MM.1S (cell line): ENCODE data around the gene FCRL1.
A peak's percentile ranks its signal among the peaks of the same experiment; 100 is the strongest.

Experiments used
- DNase-seq: peaks from one replicate; pipeline ENCODE4 v3.0.0-alpha.2; 2015
- H2AFZ ChIP-seq: fragments of 300-600 bp; sonication (generic); 2 replicates; pipeline ENCODE4 v1.6.0; 2016; ENCODE audit warnings: antibody characterized with exemption, low read length
- H3F3A ChIP-seq: fragments of 300-600 bp; sonication (generic); 2 replicates; pipeline ENCODE4 v1.6.1; 2016; ENCODE audit warnings: mild to moderate bottlenecking, antibody characterized with exemption, low read length, moderate library complexity, mixed read lengths; ENCODE audit not compliant: insufficient read depth
- H3K27ac ChIP-seq: fragments of 300-600 bp; sonication (generic); 2 replicates; pipeline ENCODE4 v1.5.1; 2016; ENCODE audit warnings: mild to moderate bottlenecking, low read length
- H3K27me3 ChIP-seq: fragments of 300-600 bp; sonication (generic); replicated peaks from 2 replicates; pipeline ENCODE4 v1.6.0; 2016; ENCODE audit warnings: low read length; ENCODE audit not compliant: insufficient read depth
- H3K36me3 ChIP-seq: fragments of 300-600 bp; sonication (generic); replicated peaks from 2 replicates; pipeline ENCODE4 v1.6.1; 2016; ENCODE audit warnings: mild to moderate bottlenecking, low read length, mixed read lengths; ENCODE audit not compliant: insufficient read depth
- H3K4me1 ChIP-seq: fragments of 300-600 bp; sonication (generic); 2 replicates; pipeline ENCODE4 v1.6.1; 2016; ENCODE audit warnings: low read length, mixed read lengths
- H3K4me2 ChIP-seq: fragments of 300-600 bp; sonication (generic); 2 replicates; pipeline ENCODE4 v1.6.0; 2016; ENCODE audit warnings: low read depth, low read length
- H3K4me3 ChIP-seq: fragments of 300-600 bp; sonication (generic); 2 replicates; pipeline ENCODE4 v1.5.1; 2016; ENCODE audit warnings: low read length, mixed read lengths
- H3K79me2 ChIP-seq: fragments of 300-600 bp; sonication (generic); 2 replicates; pipeline ENCODE4 v1.6.1; 2016; ENCODE audit warnings: mixed run types, low read length, mixed read lengths
- H3K9ac ChIP-seq: fragments of 300-600 bp; sonication (generic); 2 replicates; pipeline ENCODE4 v1.6.1; 2016; ENCODE audit warnings: low read length, mixed read lengths
- H3K9me2 ChIP-seq: fragments of 300-600 bp; sonication (generic); replicated peaks from 2 replicates; pipeline ENCODE4 v1.6.1; 2016; ENCODE audit warnings: mild to moderate bottlenecking, low read length, mixed read lengths; ENCODE audit not compliant: insufficient read depth
- H3K9me3 ChIP-seq: fragments of 300-600 bp; sonication (generic); replicated peaks from 2 replicates; pipeline ENCODE4 v1.6.1; 2016; ENCODE audit warnings: mild to moderate bottlenecking, low read length, mixed read lengths; ENCODE audit not compliant: insufficient read depth
- H4K20me1 ChIP-seq: fragments of 300-600 bp; sonication (generic); 2 replicates; pipeline ENCODE4 v1.6.1; 2016; ENCODE audit warnings: mild to moderate bottlenecking, low read length, moderate library complexity, mixed read lengths; ENCODE audit not compliant: insufficient read depth
- CTCF ChIP-seq: fragments of 300-600 bp; sonication (generic); IDR thresholded peaks from 2 replicates; pipeline ENCODE4 v1.5.1; 2016; ENCODE audit warnings: antibody characterized with exemption, low read length, mixed read lengths
- EZH2 ChIP-seq: fragments of 300-600 bp; sonication (generic); optimal IDR thresholded peaks from 2 replicates; pipeline ENCODE3; 2017; ENCODE audit warnings: low read depth, mild to moderate bottlenecking, antibody characterized with exemption, low read length, mixed read lengths
- EZH2phosphoT487 ChIP-seq: fragments of 300-600 bp; sonication (generic); IDR thresholded peaks from 2 replicates; pipeline ENCODE4 v1.6.1; 2018; ENCODE audit warnings: antibody characterized with exemption, low read length

FCRL1 gene

DNA sequence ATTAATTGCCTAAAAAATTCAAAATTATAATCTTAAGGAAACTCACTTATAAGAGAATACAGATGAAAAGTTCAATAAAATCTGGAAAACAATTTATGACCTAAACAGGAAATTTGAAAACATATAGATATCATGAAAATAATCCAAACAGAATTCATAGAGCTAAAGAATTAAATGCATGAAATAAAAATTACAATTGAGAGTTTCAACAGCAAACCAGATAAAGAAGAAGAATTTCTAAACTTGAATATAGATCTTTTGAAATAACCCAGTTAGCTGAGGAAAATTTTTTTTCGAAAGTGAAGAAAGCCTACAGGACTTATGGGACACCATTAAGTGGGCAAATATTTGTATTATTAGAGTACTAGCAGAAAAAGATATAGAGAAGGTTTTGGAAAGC is 6.7 kb downstream of the FCRL1 start:
- Histone ChIP-seq H3K27ac (no peak overlapping the region), H3K27me3 (no peaks in the 10 kb centered on the region; the same call in 1 of the 2 replicates), H3K36me3 (no peaks in the 10 kb centered on the region), H3K9ac (no peak overlapping the region), H3F3A (peaks cover 3% of the 10 kb centered on the region; the same call in 1 of the 2 replicates), H3K79me2 (no peaks in the 10 kb centered on the region), H3K4me1 (peaks cover 17% of the 10 kb centered on the region), H3K9me2 (no peaks in the 10 kb centered on the region), H3K4me2 (no peak overlapping the region), H3K9me3 (no peaks in the 10 kb centered on the region), H4K20me1 (no peaks in the 10 kb centered on the region), H3K4me3 (no peak overlapping the region), H2AFZ (no peak overlapping the region)
- DNase-seq, result no peak
- TF ChIP-seq EZH2phosphoT487 (no peak), CTCF (no peak), EZH2 (no peak)

DNA sequence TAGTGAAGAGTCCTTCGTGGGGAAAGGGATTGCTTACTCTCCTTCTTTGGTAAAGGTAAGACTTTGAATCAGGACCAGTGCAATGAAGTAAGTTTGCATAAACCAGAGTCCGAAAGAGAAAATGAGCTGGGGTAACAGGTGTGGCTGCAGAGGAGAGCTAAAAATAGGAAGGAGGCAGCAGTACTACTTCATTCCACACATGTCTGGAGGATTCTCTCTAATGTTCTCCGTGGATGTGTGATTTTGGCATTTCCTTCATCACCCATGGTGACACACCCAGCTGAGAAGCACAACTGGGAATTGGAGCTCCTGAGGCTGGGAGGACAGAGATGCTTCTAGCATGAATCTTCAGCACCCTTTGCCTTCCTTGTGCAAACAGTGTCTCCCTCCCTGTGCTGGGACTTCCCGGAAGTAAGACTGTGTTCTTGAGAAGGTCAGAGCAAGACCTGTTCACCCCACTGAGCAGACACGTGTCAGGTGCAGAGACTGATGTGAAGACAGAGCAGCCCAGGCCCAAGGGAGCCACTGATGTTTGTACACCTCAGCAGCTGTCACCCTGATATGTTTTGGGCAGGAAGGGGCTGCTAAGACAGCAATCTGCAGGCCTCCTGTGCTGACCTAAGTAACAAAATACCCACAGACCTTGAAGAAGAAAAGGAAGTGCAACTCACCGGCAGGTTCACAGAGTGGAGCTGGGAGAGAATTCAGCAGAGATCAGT is 13.3 kb downstream of the FCRL1 start:
- Histone ChIP-seq H3F3A (peaks cover 30% of the 10 kb centered on the region), H3K9ac (peak overlapping the region; percentile 63), H2AFZ (peak overlapping the region; percentile 57), H3K4me2 (peak overlapping the region; percentile 88), H4K20me1 (no peaks in the 10 kb centered on the region), H3K4me1 (peaks cover 36% of the 10 kb centered on the region), H3K9me2 (no peaks in the 10 kb centered on the region), H3K9me3 (no peaks in the 10 kb centered on the region), H3K79me2 (no peaks in the 10 kb centered on the region), H3K36me3 (no peaks in the 10 kb centered on the region), H3K4me3 (peak overlapping the region; percentile 45), H3K27me3 (no peaks in the 10 kb centered on the region), H3K27ac (peak overlapping the region; percentile 92)
- TF ChIP-seq EZH2, result no peak
- no peak for TF ChIP-seq EZH2phosphoT487
- TF ChIP-seq CTCF, result no peak
- DNase-seq, result peak; percentile 99

- Histone ChIP-seq H3K4me3 (no peak overlapping the region), H3K4me1 (peaks cover 33% of the 10 kb centered on the region), H3K9ac (no peak overlapping the region), H3K9me2 (no peaks in the 10 kb centered on the region), H3F3A (peaks cover 30% of the 10 kb centered on the region), H3K27ac (no peak overlapping the region), H3K9me3 (no peaks in the 10 kb centered on the region), H4K20me1 (no peaks in the 10 kb centered on the region), H3K79me2 (no peaks in the 10 kb centered on the region), H3K27me3 (no peaks in the 10 kb centered on the region), H3K4me2 (no peak overlapping the region), H3K36me3 (no peaks in the 10 kb centered on the region), H2AFZ (no peak overlapping the region)
- TF ChIP-seq EZH2phosphoT487 (no peak), EZH2 (no peak), CTCF (no peak)
- no peak for DNase-seq
Measured at GRCh38 chr1:157803851-157804250, 16.1 kb downstream of the FCRL1 start.
